Right hindlimb (tissue), 1 donor: ENCODE results near the gene LACTB.

Experiments used
- DNase-seq: peaks from one replicate; pipeline ENCODE4 v3.0.0-alpha.2; 2018

Gene LACTB

GRCh38 chr15:63121382-63122001, at the start of gene LACTB:
LACTB (plus strand) TSS chr15:63121861; CDS start chr15:63121872, 11 bp downstream.
- peak; percentile 94 for DNase-seq

GRCh38 chr15:63072023-63072650, 49.5 kb upstream of the LACTB start:
- DNase-seq, result no peak

GRCh38 chr15:63072809-63073277, 48.8 kb upstream of the LACTB start:
- DNase-seq, result no peak

- DNase-seq, result no peak
Observed at GRCh38 chr15:63073497-63074172, 48.0 kb upstream of the LACTB start.

GRCh38 chr15:63075015-63075983, 46.4 kb upstream of the LACTB start:
- DNase-seq, result no peak

GRCh38 chr15:63075984-63076713, 45.5 kb upstream of the LACTB start:
- DNase-seq, result no peak

- no peak for DNase-seq
Observed at GRCh38 chr15:63076714-63077046, 45.0 kb upstream of the LACTB start.

- DNase-seq, result no peak
Observed at GRCh38 chr15:63077952-63078351, 43.7 kb upstream of the LACTB start.

- DNase-seq, result no peak
Observed at GRCh38 chr15:63079947-63080626, 41.6 kb upstream of the LACTB start.

- peak; percentile 53 for DNase-seq
Observed at GRCh38 chr15:63080634-63081250, 40.9 kb upstream of the LACTB start.

- DNase-seq, result no peak
Observed at GRCh38 chr15:63082366-63082765, 39.3 kb upstream of the LACTB start.

GRCh38 chr15:63083044-63083443, 38.6 kb upstream of the LACTB start:
- no peak for DNase-seq

GRCh38 chr15:63083541-63083940, 38.1 kb upstream of the LACTB start:
- DNase-seq, result no peak

- DNase-seq, result no peak
Observed at GRCh38 chr15:63084806-63085205, 36.9 kb upstream of the LACTB start.

- DNase-seq, result no peak
Observed at GRCh38 chr15:63085289-63085688, 36.4 kb upstream of the LACTB start.

- no peak for DNase-seq
Observed at GRCh38 chr15:63086271-63086670, 35.4 kb upstream of the LACTB start.

- no peak for DNase-seq
Observed at GRCh38 chr15:63086947-63087346, 34.7 kb upstream of the LACTB start.

- no peak for DNase-seq
Observed at GRCh38 chr15:63088533-63089245, 33.0 kb upstream of the LACTB start.

GRCh38 chr15:63089260-63090043, 32.2 kb upstream of the LACTB start:
- DNase-seq, result peak; percentile 80

GRCh38 chr15:63090472-63090871, 31.2 kb upstream of the LACTB start:
- DNase-seq, result no peak
